Stimulated activated CD8-positive, alpha-beta memory T cell treated with anti-CD3 and anti-CD28 coated beads, Interleukin-4, amount 100 ng/mL, for 4 hours (primary cell): ENCODE data around the gene DNAJB6.
A peak's percentile ranks its signal among the peaks of the same experiment; 100 is the strongest.

Experiments
- DNase-seq, 2 donors: peaks; one replicate each; pipeline ENCODE4 v3.0.0-alpha.2; 2020; ENCODE audit warnings: low read depth in 2 of 2, low spot score in 1 of 2

Gene DNAJB6

DNA sequence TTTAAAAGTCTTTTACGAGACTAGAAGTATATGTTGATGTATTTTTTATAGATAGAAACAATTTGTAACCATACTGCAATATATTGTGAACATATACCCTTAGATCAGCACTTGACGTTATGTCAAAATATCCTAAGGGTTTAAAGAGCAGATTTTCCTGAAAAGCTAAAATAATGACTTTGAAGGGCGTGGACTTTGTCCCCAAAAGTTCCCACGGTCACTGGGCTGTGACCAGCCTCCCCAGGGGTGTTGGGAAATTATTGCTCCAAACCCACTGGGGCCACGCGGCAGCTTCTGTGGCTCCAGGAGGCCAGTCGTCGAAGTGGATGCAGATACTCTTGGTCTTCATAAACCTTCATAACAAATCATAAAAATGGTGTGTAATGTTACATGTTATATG is 29.9 kb downstream of the DNAJB6 start:
- DNase-seq, result no peak

DNA sequence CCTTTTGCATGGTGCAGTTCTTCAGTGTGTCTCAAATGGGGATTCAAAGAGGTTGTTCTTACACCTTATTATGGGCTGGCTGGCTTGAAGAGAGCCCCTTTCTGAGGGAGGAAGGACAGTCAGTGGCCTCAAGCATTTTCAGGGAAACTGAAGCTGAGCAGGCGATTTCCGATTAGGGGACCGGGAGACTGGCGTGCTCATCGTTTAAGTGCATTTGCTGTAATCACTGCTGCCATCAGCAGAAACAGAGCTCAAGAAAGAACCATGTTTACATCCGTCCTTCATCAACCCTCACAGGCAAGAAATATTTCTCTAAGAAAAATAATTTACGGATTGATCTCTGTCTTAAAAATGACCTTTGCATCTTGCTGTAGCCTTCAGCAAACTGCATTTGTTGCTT is 32.2 kb downstream of the DNAJB6 start:
- no peak for DNase-seq

DNA sequence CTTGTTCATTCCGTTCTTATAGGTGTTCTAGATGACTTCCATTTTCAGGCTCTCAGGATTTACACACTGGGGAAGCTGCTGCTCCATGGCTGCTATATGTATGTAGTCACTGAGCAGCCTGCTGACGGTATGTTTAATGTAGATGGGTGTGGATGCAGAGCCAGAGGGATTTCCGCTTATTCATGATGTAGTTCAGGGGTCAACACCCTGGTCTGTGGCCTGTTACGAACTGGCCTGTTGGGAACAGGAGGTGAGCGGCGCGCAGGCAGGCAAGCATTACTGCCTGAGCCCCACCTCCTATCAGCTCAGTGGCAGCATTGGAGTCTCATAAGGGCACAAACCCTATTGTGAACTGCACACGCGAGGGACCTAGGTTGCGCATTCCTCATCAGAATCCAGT is 33.9 kb downstream of the DNAJB6 start:
- no peak for DNase-seq

DNA sequence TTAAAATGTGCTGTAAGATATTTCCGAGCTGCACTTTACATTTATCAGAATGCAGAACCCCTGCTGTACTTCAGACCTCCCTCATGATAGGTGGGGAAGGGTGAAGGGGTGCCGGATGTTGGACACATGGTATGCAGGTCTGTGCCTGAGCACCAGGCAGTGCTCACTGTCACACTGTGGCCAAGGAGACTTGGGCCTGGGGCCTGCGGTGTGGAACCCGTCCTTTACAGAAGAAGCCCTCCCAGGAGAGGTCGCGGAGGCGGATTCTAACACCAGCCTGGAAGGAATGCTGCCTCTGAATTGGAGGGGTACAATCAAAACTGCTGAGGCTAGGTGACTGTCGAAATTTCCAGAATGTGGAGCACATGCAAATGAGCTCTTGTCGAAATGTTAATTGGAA is 34.5 kb downstream of the DNAJB6 start:
- no peak for DNase-seq

DNA sequence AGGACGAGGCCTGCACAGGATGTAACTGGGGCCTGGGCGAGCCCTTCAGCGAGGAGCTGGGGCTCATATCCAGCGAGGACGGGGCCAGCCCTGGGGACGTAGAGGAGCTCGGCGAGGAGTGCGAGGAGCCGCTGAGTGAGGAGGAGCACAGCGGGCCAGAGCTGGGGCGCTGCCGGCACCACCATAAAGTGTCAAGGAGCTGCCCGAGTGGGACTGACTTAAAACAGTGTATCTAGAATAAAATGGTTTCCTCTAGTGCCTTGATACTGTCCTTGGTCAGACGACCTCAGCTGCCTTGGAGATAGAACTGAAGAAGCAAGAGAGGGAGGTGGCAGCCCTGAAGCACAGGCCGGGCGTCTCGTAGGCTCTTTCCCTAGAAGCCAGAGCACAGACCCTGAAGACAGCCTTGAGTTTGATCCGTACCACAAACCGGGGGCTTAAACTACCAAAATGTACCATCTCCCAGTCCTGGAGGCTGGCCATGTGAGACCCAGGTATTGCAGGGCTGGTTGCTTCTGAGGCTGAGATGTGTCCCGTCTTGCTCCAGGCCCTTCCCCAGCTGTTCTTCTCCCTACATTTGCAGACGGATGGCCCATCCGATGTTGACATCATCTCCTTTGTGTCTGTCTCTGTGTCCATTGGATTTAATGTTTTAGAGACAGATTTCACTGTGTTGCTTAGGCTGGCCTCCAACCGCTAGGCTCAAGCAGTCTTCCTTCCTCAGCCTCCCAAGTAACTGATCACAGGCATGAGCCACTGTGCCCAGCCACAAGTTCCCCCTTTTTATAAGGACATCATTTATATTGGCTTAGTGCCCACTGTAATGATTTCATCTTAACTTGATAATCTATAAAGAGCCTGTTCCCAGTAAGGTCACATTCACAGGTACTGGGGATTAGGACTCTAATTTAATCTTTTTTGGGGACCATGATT is 35.8 kb downstream of the DNAJB6 start:
- DNase-seq, result no peak

DNA sequence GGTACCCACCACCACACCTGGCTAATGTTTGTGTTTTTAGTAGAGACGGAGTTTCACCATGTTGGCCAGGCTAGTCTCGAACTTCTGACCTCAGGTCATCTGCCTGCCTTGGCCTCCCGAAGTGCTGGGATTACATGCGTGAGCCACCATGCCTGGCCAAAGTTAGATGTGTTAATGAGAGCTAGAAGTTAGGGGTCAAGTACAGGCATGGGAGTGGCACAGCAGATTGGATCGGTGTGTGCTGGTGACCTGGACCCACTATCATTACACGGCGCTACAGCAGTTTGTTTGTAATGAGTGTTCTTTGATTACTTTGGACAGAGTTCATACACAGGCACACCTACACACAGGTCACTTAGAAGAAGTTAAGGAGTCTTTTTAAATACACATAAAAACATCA is 36.7 kb downstream of the DNAJB6 start:
- DNase-seq, result no peak

DNA sequence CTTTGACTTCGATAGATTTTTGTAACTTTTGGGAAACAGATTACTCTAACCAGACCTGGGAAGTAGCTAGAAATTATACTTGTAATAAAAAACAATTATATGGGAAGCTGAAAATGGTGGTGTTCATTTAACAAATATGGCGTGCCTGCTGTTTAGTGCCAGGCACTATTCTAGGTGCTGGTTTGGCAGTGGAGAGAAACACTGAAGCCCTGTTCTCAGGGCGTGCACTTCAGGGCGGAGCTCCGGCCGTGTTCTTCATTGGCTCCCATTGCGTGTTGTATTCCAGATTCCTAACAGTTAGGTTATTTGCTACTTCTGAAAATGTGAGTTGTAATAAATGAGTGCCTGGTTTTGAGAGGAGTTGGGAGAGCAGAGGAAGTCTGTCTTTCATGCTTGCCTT is 38.6 kb downstream of the DNAJB6 start:
- DNase-seq, result no peak

DNA sequence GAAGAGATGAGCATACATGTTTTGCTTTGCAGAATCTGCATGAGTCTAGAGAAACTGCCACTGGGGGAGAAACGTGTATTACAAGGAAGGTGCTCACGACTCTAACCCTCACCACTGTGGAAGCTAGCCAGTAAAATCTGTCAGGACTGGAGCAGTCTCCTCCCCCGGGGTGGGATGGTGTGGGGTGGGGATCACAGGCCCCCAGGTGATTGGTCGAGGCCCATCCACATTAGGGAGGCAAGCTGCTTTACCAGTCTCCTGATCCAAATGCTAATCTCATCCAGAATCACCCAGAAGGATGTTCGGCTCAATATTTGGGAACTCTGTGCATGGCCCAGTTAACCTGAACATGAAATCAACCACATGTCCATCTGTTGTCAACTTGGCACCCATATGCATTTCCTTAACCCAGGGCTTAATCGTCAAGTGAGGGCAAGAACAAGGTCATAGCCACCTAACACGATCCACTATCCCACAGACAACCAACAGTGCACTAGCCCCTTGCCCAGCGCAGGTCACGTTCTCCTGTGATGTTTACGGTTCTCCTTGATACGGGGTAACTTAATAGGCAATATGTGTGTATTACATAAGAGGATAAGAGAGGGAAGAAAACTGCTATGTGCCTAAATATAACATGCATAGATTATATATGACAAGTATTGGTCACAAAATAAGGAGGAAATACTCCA is 40.8 kb downstream of the DNAJB6 start:
- DNase-seq, result no peak

DNA sequence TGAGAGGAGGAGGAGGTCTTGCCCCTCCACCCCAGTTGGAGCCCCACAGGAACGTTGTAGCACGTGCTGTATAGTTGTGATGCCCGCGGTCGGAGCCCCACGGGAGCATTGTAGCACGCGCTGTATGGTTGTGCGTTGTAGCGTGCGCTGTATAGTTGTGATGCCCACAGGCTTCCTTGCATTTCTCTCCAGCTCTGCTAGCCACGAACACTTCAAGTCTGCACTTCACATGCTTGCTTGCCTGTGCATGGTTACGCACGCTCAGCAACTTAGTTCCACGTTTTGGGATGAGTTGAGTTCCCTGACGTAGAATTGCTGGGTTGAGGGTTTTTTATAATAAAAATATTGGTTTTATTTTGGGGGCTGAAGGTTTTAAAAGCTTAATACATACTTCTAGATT is 41.6 kb downstream of the DNAJB6 start:
- DNase-seq, result no peak

DNA sequence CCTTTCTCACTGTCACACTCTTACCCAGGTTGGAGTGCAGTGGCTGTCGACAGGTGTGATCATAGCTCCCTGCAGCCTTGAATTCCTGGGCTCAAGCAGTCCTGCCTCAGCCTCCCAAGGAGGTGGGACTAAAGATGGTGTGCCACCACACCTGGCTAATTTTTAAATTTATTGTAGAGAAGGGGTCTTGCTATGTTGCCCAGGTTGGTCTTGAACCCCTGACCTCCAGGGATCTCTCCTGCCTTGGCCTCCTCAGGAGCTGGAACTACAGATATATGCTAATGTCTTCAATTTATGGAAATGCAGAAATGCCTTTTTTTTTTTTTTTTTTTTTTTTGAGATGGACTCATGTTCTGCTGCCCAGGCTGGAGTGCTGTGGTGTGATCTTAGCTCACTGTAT is 42.7 kb downstream of the DNAJB6 start:
- DNase-seq, result no peak

DNA sequence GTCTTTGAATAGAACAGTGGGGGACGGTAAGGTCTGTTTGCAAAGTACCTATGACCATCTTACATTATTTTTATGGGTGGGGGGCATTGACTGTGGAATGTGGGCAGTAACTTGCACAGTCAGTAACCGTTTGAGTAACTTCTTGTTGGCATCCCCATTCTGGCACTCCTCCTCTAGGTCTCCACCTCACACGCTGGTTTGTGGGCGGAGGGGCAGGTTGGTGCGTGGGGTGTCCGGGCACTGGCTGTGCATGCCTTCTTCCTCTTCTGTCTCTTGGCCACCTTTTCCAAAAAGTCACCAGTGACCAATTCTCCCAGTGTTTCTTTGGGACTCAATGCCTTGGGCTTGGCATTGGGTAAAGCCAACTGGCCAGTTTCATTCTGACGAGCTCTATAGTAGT is 43.6 kb downstream of the DNAJB6 start:
- DNase-seq, result no peak

DNA sequence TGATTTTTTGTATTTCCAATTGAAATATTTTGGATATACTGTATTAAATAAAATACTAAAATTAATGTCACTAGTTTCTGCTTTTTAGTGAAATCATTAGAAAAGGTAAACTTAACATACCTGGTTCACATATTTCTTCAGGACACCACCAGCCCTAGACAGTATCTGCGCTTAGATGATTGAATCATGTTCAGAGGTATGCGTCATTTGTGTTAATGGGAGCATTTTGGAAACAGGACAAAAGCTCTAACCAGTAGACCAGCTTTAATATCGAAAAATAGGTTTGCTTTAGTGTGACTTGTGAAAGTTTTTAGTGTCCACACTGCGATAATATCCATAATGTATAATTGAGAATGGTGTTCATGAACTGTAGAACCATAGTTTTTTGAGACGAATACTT is 47.1 kb downstream of the DNAJB6 start:
- DNase-seq, result no peak

DNA sequence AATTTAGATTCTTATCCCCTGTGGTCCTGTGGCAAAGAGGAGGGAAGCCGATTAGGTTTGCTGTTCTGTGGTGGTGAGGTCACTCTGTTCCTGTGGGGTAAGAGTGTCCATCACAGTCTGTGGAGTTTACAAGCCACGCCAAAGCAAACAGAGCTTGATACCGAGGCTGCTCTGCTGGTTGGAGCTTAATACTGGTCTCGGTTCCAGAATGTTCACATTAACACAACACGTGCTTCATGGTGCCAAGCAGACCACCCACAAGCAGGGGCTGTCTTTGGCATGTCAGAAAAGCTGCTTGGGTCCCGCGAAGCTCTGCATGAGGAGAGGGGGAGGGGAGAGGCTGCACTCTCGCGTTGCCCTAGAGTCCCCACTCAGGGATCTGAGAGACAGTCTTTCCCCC is 47.5 kb downstream of the DNAJB6 start:
- DNase-seq, result no peak

DNA sequence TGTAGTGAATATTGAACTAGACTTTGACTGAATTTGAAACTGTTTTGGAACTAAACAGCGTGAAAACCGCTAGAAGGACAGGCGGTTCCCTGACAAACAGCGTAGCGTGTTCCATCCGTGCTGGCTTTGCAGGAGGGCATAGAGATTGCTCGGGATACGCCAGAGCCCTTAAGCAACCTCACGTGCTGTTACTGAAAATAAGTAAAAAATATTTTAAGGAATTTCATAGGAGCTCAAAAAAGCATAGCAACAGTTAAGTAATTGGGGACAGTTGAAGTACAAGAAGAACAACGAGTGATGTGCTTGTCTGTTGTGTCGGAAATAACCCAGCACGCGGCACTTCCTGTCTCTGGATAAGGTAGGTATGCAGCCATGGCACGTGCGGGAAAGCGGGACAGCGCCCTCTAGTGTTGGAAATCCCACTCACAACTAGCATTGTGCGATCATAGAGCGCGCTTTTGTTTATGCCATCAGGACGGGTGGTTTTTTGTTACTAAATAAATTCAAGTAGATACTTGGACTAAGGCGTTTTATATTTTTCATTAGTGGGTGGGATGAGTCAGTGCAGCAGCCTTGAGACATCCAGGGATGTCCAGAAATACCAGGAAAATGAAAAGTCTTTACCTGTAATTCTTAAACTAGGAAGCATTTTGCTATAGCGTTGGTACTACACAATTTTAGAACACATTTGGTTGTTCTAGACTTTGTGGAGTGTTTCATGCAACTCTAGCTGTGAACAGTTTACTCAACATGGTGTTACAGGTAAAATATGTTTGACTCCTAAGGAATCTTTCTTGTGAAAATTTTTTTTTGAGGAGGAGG is 50.4 kb downstream of the DNAJB6 start:
- peak; percentile 67 to 79 for DNase-seq

DNA sequence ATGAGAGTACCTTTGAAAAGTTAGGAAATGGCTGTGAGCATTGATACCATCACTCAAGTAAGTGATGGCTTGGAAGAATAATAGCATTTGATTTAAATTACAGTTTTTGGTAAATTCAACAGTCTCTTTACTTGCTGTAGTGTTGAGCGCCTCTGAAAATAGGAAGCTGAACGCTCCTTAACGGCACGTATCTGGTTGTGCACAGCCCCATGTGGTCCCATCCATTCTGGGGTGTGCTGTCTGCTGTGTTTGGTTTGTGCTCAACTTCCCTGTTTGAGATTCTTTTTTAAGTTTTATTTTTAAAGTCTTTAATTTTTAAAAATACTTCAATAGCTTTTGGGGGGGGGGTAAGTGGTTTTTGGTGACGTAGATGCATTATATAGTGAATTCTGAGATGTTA is 51.5 kb downstream of the DNAJB6 start:
- no peak for DNase-seq

DNA sequence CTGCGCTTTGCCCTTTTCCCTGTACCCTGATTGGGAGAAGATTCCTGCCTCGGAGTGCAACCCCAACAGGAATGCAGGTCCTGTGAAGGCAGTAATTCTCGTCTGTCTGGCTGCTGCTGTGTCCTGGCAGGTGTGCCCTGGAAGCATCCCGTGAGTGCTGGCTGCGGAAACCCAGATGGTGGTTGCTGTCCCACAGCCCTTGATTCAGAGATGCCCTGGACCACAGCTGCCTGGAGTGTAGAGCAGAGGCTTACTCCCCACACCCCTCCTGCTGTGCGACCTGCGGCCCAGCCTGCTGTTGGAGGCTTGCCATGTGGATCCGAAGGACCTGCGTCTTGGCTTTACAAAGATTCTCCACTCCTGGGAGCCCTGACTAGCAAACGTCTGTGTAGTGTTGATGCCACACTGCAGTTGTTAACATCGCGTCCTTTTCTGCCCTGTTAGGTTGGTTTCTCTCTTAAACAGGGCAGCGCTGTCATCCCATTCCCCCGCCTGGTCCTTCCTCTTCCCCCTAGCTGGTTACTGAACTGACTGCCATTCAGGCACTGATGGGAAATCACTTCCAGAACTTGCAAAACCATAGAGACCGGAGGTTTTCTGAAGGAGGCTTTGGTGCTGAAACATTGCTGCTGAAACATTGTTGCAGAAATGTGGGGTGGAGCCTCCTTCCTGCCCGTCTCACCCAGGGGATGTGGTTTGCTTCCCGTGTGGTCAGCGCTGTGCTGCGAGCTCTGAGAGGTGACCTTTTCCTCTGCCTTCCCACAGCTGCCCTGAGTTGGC is 53.3 kb downstream of the DNAJB6 start:
- no peak for DNase-seq

DNA sequence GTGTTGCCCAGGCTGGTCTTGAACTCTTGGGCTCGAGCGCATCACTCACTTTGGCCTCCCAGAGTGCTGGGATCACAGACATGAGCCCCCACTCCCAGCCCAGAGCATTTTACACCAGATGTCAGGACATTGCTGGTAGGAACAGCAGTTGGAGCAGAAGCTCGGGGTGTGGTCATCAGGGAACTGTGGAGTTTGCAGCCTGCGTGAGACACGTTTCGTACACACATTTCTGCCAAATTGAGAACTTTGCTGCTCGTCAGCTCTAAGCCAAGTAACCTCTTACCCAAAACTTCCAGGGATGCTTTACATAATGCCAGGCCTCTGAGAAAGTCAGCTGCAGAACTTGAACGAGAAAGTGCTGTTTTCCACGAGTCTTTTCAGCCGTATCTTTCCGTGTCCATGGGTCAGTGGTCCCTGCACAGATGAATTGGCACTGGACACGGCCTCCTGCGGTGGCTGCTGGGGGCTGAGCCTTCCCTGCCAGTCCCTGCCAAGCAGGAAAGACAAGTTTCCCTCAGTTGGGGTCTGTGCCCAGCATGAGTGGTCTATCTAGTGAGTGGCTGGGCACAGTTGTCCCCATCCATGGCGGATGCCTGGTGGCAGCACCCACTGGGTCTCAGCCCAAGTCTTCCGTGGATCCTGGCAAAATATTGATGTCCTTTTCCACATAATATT is 54.4 kb downstream of the DNAJB6 start:
- DNase-seq, result no peak

DNA sequence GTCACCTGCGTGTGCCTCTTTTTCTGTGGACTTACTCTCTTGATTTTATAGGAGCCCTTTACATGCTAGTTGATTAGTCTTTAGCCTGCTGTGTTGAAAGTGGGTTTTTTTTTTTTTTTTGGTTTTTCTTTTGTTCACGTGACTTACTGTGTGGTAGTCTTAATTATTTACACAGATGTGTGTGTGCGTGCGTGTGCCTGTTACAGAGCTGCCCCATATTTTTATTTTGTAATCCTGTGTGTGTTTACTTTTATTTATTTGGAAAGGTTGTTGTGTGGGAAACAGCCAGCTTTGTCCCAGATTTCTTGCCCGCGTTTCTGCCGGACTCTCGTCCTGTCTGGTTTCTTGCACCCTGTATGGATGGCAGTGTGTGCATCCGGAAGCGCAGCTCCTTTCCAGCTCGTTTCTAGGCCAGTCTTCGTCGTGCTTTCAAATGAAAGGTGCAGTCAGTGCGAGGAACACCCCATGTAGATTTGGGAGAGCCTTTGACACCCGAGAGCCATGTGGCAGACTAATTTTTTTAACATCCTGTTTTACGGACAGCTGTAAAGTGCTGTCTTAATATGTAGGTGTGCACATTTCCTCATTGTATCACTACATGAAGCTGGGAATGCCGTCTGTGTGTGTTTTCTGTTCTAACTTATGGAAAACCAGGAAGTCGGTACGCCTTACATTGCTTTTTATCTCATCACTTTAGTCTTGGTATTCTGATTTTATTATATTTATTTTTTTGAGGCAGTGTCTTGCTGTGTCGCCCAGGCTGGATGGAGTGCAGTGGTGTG is 55.6 kb downstream of the DNAJB6 start:
- DNase-seq, result no peak
